HG02759 (cell line): Measurements from ENCODE around the gene CLIC4.
"Not testable (repeated sequence)": the region's sequence is repeated elsewhere in the genome, so short reads cannot be mapped to it uniquely, and the experiment has no call there.

Experiments used
- ATAC-seq: cut with Tn5 transposase; IDR thresholded peaks from one replicate; pipeline ENCODE4 v1.9.1; 2021; ENCODE audit warnings: mild to moderate bottlenecking, moderate library complexity; ENCODE audit not compliant: unreplicated experiment

Gene CLIC4

DNA sequence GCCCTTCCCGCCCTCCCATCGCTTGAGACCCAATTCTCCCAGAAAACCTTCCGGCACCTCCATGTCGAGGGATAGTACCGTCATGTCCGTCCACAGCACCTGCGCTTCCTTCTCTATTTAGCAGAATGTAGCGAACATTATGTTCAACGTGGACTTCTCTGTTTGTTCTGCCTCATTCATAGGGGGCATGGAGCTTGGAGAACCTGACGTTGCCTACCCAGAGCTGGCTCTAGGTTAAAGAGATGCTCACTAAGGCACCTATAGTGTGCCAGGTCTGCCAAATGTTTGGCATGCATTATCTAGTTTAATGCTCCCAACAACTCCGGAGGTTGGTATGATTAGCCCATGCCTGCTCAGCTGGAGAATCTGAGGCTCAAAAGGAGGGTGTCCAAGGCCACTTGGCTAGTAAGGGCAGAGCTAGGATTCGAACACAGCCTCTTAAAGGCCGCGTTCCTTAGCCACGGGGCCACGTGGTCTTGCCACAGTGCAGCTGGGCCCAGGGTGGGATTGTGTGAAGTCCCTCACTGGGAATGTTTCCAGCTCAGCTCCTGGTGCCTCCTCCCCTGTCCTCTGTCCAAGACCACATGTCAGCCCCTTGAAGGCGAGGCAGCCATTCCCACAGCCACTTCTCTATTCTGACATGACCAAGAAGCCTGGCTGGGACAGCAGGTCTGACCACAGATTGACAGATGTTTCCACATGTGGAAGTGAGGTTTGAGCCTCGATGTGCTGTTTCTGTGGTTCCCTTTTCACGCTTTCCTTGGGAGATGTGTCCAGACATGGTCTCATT, 127.0 kb downstream of the CLIC4 start:
- ATAC-seq = no peak

DNA sequence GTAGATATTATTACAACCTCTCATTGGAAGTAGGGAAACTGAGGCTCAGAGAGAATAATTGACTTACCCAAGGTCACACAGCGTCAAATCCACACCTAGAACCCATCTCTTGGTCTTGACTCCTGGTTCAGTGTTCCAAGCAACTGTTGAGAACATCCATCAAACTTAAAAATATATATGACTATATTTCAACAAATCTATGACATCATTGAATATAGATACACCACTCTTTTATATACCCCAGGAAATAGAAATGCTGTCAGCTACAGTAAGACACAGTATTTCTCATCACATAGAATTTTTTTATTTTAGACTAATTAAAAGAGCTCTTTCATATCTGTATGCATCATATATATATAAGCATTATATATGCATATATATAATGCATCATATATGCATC, 127.9 kb downstream of the CLIC4 start:
- no peak for ATAC-seq

DNA sequence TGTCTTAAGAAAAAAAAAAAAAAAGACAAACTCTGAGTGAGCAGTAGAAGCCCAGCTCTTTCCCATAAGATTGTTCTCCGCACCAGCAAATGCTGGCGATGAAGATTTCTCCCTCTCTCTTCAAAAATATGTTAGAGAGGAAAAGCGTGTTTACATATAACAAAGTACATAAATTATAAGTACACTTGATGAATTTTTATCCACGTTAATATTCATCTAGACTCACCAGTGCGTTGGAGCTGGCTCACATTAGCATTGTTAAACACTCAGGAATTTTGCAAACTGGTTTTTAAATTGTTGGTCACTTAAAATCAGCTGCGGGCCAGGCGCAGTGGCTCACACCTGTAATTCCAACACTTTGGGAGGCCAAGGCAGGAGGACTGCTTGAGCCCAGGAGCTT, 128.8 kb downstream of the CLIC4 start:
- no peak for ATAC-seq

DNA sequence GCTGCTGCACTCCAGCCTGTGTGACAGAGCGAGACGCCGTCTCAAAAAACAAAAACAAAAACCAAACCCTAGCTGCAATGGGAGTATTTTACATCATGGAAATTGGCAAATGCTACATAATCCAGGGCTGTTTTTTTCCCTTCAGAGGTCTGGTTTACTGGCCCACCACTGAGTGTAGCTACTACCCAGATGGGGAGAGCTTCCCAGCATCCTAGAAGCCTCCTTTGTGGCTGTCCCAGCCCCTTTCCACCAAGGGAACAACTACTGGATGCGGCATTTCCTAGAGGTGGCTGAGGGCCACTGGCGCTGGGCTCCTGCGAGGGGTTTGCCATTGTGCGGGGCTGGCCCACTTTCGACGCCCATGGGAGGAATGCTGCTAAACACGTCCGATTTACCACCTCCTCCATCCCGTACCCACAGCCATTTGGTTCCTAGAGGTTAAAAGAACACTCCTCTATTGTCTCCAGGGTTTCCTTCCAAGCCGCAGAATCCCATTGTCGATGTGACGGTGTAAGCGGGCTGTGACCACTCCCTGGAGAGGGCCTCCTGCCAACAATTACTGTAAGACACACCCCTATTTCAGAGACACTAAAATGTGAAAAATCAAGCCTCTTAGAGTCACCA, 129.5 kb downstream of the CLIC4 start:
- no peak for ATAC-seq

DNA sequence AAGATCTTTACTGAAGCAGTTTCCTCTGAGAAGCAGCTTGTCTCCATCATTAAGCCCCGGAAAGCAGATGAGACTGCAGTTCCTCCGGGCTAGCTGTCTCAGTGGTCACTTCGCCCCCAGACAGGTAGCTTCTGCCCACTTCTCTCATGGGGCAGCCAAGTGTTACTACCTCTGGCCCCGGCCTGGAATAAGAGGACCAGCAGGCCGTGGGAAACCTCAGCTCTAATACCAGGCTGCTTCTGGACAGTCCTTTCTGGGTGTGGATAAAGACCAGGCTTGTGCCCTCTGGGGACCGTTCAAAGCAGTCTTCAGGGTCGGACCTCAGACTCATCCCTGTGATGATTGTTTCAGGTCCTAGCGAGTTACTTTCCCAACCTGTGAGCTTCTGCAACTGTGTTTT, 130.0 kb downstream of the CLIC4 start:
- no peak for ATAC-seq

DNA sequence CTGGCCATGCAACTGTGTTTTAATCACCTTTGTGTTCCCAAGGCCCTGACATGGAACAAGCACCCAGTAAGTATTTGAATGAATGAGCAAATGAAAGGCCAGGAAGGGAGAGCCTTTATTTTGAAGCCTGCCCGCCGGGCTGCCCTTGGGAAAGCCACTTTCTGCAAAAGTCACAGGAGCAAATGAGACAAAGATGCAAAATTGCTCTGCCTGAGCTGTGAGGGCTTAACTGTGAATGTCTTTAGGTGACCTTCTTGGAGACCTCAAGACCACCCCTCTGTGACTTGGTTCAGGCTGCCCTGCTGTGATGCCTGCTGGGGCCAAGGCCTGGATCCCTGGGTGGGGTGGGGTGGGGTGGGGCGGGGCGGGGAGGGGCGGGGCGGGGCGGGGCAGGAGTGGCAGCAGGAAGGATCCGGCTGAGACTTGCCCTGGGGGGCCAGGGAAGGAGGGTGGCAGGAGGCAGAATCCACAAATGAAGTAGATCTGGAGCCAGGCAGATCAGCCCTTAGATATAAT, 130.8 kb downstream of the CLIC4 start:
- no peak for ATAC-seq

DNA sequence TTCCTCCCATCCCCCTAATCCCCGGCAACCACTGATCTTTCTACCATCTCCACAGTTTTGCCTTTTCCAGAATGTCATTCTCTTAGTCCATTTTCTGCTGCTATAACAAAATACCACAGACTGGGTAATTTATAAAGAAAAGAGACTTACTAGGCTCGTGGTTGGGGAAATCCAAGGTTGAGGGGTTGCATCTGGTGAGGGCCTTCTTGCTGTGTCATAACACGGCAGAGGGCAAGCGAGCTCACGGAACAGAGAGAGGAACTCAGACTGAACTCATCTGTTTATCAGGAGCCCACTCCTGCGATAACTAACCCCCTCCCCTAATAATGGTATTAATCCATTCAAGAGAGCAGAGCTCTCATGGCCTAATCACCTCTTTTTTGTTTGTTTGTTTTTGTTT, 132.8 kb downstream of the CLIC4 start:
- ATAC-seq = no peak

DNA sequence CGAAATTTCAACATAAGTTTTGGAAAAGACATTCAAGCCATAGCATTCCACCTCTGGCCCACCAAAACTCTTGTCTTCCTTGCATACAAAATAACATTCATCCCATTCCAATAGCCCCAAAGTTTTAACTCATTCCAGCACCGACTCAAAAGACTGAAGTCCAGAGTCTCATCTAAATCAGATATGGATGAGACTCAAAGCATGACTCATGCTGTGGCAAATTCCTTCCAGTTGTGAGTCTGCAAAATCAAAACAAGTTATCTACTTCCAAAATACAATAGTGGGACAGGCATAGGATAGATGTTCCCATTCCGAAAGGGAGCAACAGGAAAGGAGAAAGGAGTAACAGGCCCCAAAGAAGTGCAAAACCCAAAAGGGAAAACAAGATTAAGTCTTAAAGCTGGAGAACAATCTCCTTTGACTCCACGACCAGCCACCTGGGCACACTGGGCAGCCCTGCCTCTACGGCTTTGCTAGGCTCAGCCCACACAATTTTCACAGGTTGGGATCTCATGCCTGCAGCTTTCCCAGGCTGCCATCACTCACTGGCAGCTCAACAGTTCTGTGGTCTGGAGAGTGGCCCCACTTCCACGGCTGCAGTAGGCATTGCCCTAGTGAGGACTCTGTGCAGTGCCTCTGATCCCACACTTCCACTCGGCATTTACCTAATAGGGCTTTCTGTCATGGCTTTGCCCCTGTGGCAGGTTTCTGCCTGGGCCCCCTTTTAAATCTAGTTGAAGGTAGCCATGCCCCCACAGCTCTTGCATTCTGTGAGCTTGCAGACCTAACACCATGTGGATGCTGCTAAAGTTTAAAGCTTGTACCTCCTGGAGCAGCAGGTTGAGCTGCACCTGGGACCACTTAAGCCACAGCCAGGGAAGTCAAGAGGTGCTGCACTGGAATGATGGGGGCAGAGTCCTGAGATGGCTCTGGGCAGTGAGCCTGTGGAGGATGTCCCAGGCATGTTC, 133.8 kb downstream of the CLIC4 start:
- no peak for ATAC-seq

DNA sequence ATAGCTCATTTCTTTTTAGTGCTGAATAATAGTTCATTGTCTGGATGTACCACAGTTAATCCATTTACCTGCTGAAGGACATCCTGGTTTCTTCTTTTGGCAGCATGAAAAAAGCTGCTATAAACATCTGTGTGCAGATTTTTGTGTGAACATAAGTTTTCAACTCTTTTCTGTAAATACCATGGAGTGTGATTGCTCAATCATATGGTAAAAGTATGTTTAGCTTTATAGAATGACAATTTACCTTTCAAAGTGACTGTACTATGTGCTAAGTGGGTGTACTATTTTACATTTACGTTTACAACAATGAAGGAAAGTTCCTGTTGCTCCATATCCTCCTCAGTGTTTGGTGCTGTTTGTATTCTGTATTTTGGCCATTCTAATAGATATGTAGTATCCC, 135.8 kb downstream of the CLIC4 start:
- ATAC-seq = no peak

DNA sequence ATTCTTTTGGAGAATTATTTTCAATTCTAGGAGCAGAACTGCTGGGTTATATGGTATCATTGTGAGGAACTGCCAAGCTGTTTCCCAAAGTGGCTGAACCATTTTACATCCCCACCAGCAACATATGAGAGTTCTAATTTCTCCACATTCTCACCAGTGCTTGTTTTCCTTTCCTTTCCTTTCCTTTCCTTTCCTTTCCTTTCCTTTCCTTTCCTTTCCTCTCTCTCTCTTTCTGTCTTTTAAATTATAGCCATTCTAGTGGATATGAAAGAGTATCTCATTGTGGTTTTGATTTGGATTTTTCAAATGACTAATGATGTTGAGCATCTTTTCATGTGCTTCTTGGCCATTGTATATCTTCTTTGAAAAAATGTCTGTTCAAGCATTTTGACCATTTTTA, 139.5 kb downstream of the CLIC4 start:
- no peak for ATAC-seq

DNA sequence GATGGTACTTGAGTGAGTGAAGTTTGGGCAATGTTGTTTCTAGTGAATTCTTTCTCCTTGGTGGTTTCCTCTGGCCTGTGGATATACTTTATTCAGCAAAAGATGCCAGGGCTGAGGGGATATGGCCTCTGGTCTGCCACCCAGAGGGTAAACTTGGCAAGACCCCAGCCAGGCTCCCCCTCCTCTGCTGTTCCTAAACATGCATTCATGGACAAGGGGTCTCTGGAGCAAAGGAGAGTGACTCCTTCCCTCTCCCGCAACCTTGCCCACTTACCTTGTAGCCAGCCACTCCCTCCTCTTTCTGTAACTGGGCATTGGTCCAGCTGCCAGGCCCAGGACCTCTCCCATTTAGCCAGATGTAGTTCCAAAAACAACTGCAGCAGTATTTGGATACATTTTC, 141.0 kb downstream of the CLIC4 start:
- ATAC-seq = no peak

DNA sequence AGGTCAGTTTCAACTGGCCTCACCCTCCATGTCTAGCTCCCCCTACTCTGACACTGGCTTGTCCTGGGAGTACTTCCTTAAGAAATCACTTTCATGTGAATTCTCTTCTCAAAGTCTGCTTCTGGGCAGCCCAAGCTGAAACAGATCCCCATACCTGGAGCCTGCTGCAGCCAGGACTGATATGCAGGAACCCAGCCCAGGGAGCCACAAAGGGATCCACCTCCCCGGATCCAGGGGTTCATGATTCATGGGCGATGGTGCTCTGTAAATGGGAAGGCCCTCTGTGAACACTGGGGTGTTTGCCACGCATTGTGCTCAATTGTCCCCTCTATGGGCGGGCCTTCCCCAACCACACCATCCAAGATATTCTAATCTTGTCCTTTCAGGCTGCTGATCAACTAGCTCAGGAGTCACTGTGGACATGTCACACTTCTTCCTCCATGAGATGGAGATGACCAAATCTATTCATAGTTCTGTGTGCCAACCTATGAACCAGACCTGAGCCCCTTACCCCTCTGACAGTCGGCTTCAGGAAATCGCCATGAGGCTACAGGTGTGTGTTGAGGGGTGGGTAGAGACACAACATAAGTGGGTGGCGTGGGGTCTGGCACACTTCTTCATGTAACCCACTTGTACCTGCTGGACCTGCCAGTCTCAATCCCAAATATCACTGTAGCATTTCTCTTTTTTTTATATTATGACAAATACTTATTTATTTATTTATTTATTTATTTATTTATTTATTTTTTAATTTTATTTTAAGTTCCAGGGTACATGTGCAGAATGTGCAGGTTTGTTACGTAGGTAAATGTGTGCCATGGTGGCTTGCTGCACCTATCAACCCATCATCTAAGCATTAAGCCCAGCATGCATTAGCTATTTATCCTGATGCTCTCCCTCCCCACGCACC, 143.1 kb downstream of the CLIC4 start:
- no peak for ATAC-seq

DNA sequence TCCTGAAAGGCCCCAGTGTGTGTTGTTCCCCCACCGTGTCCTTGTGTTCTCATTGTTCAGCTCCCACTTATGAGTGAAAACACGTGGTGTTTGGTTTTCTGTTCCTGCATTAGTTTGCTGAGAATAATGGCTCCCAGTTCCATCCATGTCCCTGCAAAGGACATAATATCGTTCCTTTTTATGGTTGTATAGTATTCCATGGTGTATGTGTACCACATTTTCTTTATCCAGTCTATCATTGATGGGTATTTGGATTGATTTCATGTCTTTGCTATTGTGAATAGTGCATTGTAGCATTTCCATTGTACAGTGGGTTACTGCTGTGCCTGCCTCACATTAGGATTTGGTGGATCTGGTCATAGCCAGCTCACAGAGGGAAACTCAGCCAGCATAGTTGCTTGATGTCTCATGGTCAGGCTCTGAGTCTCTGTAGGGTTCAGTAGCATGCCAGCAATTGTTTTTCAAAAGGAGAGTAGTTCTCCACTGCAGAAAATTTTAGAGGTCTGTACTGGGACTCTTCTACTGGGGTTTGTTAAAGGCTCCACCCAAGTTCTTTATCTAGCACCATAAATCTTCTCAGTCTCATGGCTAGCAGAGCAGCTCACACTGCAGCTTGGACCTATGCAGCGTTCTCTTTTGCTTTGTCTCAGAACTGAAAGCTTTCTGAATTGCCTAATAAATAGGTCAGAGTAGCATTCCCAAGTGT, 143.9 kb downstream of the CLIC4 start:
- no peak for ATAC-seq

DNA sequence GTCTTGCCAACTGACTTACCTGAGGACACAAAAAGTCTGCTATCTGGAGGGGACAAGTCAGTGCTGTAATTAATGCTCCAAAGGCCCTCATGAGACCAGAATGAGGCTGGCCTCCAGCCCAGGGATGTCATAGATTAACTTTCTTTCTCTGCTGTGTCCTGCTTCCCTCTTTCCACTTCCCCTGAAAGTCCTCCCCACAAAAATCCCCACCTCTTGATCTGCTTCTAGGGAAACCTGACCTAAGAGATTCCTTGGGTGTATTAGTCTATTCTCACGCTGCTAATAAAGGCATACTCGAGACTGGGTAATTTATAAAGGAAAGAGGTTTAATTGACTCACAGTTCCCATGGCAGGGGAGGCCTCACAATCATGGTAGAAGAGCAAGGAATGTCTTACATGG, 145.6 kb downstream of the CLIC4 start:
- ATAC-seq = no peak

DNA sequence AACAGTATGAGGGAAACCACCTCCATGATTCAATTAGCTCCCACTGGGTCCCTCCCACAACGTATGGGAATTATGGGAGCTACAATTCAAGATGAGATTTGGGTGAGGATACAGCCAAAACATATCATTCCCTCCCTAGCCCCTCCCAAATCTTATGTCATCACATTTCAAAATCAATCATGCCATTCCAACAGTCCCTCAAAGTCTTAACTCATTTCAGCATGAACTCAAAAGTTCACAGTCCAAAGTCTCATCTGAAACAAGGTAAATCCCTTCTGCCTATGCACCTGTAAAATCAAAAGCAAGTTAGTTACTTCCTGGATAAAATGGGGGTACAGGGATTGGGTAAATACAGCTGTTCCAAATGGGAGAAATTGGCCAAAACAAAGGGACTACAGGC, 146.1 kb downstream of the CLIC4 start:
- ATAC-seq = not testable (repeated sequence)

DNA sequence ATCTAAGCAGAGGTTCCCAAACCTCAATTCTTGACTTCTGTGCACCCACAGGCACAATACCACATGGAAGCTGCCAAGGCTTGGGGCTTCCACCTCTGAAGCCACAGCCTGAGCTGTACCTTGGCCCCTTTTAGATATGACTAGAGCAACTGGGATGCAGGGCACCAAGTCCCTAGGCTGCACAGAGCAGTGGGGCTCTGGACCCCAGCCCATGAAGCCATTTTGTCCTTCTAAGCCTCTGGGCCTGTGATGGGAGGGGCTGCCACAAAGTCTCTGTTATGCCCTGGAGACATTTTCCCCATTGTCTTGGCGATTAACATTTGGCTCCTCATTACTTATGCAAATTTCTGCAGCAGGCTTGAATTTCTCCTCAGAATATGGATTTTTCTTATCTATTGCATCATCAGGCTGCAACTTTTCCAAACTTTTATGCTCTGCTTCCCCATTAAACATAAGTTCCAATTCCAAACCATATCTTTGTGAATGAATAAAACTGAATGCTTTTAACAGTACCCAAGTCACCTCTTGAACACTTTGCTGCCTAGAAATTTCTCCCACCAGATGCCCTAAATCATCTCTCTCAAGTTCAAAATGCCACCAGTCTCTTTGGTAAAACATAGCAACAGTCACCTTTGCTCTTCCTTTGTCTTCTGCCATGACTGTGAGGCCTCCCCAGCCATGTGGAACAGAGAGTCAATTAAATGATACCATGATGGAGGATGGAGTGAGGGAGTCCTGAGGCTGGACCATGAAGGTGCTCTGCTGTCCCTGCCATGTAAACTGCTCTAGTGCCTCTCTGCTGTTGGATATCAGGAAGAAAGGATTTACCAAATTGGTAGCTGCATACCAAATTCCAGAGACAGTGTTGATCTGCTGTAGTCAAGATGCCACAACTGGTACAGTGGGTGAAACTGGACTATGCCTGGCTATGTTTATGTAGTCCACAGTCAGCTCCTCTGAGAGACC, 147.2 kb downstream of the CLIC4 start:
- ATAC-seq = no peak

DNA sequence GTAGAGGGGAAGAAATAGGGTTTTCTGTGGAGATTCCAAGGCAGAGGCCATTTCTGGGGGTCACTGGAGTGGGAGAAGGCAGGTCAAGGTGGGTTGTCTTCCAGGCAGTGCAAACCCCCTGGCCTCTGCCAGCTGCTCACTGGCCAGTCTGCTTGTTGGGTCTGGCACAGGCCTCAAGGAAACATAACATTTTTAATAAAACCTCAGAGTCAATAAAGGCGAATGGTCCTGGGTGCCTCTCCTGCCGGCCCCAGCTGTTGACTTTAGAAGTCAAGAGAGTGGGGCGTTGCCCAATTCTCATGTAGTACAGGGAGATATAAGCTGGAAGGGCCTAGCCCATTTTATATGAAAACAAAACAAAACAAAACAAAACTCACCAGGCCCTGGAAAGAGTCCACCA, 148.2 kb downstream of the CLIC4 start:
- no peak for ATAC-seq
